ENCODE results near the gene RBM44.
"Not testable (repeated sequence)": the region's sequence is repeated elsewhere in the genome, so short reads cannot be mapped to it uniquely, and the experiment has no call there.

Gene RBM44

DNA sequence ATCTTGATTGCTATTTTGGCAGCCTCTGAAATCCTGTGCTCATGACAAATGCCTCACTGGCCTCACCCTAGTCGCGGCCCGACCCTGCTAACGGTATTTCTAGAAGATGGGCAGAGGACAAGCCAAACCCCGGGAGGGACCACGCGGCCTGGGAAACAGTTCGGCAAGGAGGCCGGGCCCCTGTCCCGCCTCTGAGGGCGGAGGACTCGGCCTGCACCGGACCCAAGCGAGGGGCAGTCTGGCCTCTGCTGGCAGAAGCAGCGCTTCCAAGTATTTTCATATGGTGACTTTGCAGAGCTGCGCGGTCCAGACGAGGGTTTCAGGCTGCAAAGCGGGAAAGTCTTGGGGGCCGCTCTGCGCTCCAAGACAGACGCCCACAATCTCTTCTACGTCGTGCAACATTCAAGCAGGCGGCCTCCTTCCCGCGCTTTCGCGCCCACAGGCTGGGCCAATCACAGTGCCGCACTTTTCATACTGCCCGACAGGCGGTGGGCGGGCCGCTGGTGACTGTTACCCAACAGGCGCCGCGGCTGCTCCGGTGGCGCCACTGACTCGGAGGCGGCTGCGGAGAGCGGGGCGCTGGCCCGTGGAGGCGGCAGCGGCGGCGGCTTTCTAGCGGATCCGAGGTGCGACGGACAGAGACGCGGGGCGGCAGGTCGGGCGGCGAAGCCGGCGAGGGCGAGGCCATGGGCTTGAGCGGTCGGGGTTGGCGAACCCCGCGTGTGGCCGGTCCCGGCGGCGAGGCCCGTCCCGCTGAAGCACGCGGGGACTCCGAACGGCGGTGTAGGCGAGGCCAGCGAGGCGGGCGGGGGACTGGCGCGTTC, at the start of gene RBM44:
Gene RBM44 (plus strand): TSS at position 544 of the 824 bp plus-strand sequence. CDS start 14,831 bp downstream, outside the sequence.
- no peak for DNase-seq (ENCODE audit: low read depth in 2 of 2, low spot score in 1 of 2)

DNA sequence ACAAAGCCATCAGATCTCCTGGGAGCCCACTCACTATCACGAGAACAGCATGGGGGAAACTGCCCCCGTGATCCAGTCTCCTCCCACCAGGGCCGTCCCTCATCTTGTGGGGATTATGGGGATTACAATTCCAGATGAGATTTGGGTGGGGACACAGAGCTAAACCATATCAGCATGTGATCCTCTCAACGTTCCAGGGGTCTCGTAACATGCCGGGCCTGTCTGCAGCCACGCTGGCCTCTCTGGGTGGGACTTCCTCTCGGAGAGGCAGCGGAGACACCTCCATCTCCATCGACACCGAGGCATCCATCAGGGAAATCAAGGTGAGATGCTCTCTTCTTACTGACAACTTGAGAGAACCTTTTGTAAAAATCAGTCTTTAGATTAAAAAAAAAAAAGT, 49.6 kb upstream of the RBM44 start:
- DNase-seq (ENCODE audit: low read depth in 2 of 2, low spot score in 1 of 2): no peak

GRCh38 chr2:237749961-237750360, 48.6 kb upstream of the RBM44 start:
- no peak for DNase-seq (ENCODE audit: low read depth in 2 of 2, low spot score in 1 of 2)

DNA sequence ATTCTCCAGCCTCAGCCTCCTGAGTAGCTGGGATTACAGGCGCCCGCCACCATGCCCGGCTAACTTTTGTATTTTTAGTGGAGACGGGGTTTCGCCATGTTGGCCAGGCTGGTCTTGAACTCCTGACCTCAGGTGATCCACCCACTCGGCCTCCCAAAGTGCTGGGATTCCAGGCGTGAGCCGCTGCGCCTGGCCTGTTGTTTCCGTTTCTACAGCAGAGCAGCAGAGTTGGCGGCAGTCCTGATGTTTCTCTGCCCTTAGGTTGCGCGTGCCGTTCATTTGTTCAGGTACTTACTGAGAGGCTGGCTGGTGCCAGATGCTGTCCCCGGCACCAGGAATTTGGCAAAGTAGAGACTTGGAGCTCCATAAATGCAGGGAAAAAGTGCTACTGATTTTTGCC, 48.1 kb upstream of the RBM44 start:
- not testable (repeated sequence) for DNase-seq (ENCODE audit: low read depth in 2 of 2, low spot score in 1 of 2)

GRCh38 chr2:237752761-237753165, 45.8 kb upstream of the RBM44 start:
- no peak for DNase-seq (ENCODE audit: low read depth in 2 of 2, low spot score in 1 of 2)

DNA sequence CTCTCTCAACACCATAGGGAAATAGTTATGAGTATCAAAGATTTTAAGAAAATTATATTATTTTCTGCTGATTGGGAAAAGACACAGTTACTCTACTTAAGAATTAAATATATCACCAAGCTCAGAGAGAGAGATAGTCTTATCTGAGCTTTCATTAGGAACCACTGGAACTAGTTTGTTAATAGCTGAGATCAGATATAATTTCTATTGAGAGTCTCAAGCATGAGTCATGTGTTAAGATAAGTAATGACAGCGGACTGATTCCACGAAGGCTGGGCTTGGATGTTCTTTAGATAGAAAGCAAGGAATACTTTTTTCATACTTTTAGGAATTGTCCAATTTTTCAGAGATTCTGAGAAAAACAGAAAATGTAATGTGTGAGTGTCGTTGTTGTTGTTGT, 44.4 kb upstream of the RBM44 start:
- DNase-seq (ENCODE audit: low read depth in 2 of 2, low spot score in 1 of 2): no peak

- no peak for DNase-seq (ENCODE audit: low read depth in 2 of 2, low spot score in 1 of 2)
Measured at GRCh38 chr2:237754626-237755248, 43.8 kb upstream of the RBM44 start.

DNA sequence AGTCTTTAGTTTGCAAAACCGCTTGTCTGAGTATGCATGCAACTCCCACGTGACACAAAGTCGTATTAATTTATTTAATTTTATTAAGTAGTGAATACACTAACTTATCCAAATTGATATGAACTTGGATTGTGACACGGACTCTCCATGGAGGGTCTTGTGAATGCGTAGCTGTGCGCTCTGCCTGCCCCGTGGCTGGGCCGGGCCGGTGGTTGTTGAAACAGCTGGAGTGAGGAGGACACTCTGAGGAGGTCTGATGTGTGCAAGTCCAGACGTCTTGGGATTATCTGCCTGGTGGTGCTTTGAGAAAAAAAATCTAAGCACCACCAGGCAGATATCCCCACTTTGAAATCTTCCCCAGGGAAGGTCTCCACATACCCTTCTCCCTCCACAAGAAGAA, 41.0 kb upstream of the RBM44 start:
- DNase-seq (ENCODE audit: low read depth in 2 of 2, low spot score in 1 of 2): no peak

DNA sequence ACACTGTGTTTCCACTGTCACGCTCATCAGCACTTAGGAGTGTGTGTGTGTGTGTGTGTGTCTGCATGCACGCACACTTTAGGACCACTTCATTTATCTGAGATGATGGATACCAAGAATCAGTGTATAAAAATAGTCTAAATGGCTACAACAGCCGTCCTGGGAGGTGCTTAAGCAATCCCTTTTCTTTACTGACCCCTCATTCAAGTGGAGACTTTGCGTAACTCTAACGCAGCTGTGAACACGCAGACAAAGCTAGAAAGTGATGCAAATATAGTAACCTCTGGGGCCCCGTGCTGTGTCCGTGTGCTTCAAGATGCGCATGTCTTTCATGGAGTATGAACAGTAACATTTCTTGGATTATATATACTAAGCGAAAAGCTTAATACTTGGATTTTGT, 40.4 kb upstream of the RBM44 start:
- DNase-seq (ENCODE audit: low read depth in 2 of 2, low spot score in 1 of 2): no peak

DNA sequence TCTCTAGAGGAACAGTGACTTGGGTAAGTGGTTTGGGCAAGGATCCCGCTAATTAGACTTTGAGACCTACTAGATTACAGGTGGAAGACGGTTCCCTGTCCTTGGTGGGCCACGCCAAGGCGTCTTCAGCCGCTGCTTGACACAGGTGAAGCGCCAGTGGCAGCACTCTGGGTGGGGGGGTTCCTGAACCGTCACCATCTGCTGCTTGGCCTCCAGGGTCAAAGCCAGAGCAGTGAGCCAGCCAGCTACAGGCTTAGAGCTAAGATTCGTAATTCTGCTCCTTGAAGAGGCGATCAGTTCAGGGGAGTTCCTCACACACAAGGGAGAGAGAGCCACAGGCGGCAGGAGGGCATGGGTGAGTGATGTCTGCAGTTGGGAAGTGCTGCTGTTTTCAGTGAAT, 39.4 kb upstream of the RBM44 start:
- no peak for DNase-seq (ENCODE audit: low read depth in 2 of 2, low spot score in 1 of 2)

GRCh38 chr2:237760506-237761502, 37.8 kb upstream of the RBM44 start:
- no peak for DNase-seq (ENCODE audit: low read depth in 2 of 2, low spot score in 1 of 2)

- not testable (repeated sequence) for DNase-seq (ENCODE audit: low read depth in 2 of 2, low spot score in 1 of 2)
Measured at GRCh38 chr2:237762291-237763182, 36.0 kb upstream of the RBM44 start.

- DNase-seq (ENCODE audit: low read depth in 2 of 2, low spot score in 1 of 2): no peak
Measured at GRCh38 chr2:237763812-237764211, 34.8 kb upstream of the RBM44 start.

DNA sequence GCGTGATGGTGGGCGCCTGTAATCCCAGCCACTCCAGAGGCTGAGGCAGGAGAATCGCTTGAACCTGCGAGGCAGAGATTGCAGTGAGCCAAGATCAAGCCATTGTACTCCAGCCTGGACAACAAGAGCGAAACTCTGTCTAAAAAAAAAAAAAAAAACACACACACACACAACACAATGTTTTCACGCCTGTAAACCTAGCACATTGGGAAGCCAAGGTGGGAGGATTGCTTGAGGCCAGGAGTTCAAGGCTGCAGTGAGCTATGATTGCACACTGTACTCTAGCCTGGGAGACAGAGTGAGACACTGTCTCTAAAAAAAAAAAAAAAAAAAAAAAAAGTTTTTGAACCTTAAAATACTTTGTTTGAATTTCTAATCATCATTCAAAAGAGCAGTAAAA, 33.5 kb upstream of the RBM44 start:
- DNase-seq (ENCODE audit: low read depth in 2 of 2, low spot score in 1 of 2): not testable (repeated sequence)

GRCh38 chr2:237765875-237766274, 32.7 kb upstream of the RBM44 start:
- DNase-seq (ENCODE audit: low read depth in 2 of 2, low spot score in 1 of 2): no peak

DNA sequence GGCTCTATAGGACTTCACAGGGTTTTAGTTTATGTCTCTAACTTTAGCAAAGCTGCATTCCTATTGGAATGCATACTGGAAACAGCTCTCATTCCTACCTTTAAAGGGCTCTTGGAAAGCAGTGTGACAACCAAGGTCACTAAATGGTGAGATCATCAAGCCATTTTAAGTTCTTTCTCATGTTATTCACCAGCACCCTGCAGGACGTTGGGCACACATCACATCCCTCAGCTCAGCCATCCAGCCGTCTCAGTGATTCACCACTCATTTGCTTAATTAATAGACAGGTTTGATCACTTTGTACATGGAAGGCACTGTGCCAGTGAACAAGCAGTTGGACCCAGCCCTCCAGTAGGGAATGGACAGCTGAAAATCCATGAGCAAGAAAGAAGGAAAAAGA, 32.2 kb upstream of the RBM44 start:
- no peak for DNase-seq (ENCODE audit: low read depth in 2 of 2, low spot score in 1 of 2)

DNA sequence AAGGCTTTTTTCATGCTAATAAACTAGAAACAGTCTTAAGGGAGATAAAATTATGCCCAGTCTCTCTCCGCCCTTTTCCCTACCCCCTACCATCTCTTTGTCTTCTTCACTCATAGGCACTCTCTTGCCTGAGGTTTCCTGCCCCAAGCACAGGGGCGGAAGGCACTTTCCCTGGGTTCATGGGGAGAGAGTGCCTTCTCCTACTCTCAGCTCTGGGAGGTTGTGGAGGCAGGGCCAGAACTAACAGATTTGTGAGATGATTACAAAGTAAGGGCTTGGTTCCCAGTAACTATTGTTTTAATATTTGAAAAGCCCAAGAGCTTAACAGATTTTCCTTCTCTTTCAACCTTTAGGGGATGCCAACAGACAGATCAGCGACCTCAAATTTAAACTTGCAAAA, 26.1 kb upstream of the RBM44 start:
- DNase-seq (ENCODE audit: low read depth in 2 of 2, low spot score in 1 of 2): no peak

DNA sequence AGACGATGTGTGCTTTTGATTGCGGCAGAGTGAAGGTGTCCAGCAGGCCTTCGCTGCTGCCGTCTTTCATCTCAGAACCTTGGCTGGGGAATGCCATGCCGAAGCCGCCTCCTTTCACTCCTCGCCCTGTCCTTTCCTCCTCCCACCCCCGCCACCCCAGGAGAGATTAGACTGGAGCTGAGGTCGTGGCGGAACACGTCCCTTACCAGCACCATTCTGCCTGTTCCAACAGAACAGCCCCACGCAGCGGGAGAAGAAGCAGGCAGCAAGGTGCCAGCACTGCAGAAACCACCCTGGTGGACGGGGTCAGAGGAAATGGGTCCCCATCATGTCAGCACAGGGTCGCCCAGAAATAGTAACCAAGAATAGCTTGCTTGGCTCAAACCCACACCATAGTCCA, 24.8 kb upstream of the RBM44 start:
- DNase-seq (ENCODE audit: low read depth in 2 of 2, low spot score in 1 of 2): no peak

- no peak for DNase-seq (ENCODE audit: low read depth in 2 of 2, low spot score in 1 of 2)
Measured at GRCh38 chr2:237774811-237775553, 23.6 kb upstream of the RBM44 start.

DNA sequence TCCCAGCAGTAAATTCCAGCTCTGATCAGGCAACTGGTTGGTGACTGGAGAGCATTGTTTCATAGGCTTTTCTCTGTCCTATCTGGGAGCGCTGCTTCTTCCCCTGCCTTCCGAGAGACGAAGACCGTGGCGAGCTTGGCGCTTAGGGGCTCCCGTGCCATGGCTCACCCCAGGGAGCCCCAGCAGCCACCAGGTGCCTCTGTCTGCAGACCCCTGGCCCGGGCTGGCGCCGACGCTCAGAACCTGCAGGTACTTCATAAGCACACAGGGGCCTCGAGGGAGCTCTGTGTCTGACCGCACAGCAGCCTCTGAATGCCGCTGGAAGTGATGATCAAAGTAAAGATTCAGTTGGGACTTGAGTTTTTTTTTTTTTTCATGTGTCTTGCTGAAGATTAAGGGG, 19.1 kb upstream of the RBM44 start:
- no peak for DNase-seq (ENCODE audit: low read depth in 2 of 2, low spot score in 1 of 2)
